ENCODE measurements around the gene VPS8.

Gene VPS8

GRCh38 chr3:185069037-185070030 is 257.4 kb downstream of the VPS8 start:
- TF ChIP-seq CTCF (IDR thresholded peaks at IDR 0.05; ENCODE audit: low read depth, low read length), result no peak
- no peak for DNase-seq (ENCODE audit: low read depth in 2 of 2)
- no peak overlapping the region for H3K4me3 ChIP-seq (replicated peaks in 1 of 2; ENCODE audit: low read depth in 2 of 2, low read length in 2 of 2)

- peak; percentile 22 to 46 for DNase-seq (ENCODE audit: low read depth in 2 of 2)
- TF ChIP-seq CTCF (IDR thresholded peaks at IDR 0.05; ENCODE audit: low read depth, low read length), result peak; percentile 65
- H3K4me3 ChIP-seq (replicated peaks in 1 of 2; ENCODE audit: low read depth in 2 of 2, low read length in 2 of 2), result no peak overlapping the region
These were observed 258.7 kb downstream of the VPS8 start for GRCh38 chr3:185070491-185071286.

- no peak for DNase-seq (ENCODE audit: low read depth in 2 of 2)
- H3K4me3 ChIP-seq (replicated peaks in 1 of 2; ENCODE audit: low read depth in 2 of 2, low read length in 2 of 2), result no peak overlapping the region
- no peak for TF ChIP-seq CTCF (IDR thresholded peaks at IDR 0.05; ENCODE audit: low read depth, low read length)
These were observed 259.4 kb downstream of the VPS8 start for GRCh38 chr3:185071287-185071800.

GRCh38 chr3:185075547-185075946 is 263.6 kb downstream of the VPS8 start:
- no peak overlapping the region for H3K4me3 ChIP-seq (replicated peaks in 1 of 2; ENCODE audit: low read depth in 2 of 2, low read length in 2 of 2)
- no peak for DNase-seq (ENCODE audit: low read depth in 2 of 2)
- TF ChIP-seq CTCF (IDR thresholded peaks at IDR 0.05; ENCODE audit: low read depth, low read length), result no peak

GRCh38 chr3:185076219-185076618 is 264.3 kb downstream of the VPS8 start:
- no peak overlapping the region for H3K4me3 ChIP-seq (replicated peaks in 1 of 2; ENCODE audit: low read depth in 2 of 2, low read length in 2 of 2)
- no peak for TF ChIP-seq CTCF (IDR thresholded peaks at IDR 0.05; ENCODE audit: low read depth, low read length)
- DNase-seq (ENCODE audit: low read depth in 2 of 2), result no peak

GRCh38 chr3:185079625-185080024 is 267.7 kb downstream of the VPS8 start:
- no peak for DNase-seq (ENCODE audit: low read depth in 2 of 2)
- TF ChIP-seq CTCF (IDR thresholded peaks at IDR 0.05; ENCODE audit: low read depth, low read length), result no peak
- H3K4me3 ChIP-seq (replicated peaks in 1 of 2; ENCODE audit: low read depth in 2 of 2, low read length in 2 of 2), result no peak overlapping the region
